Sciatic nerve (tissue), 2 donors: Measurements from ENCODE around the gene FAM168A. TPM values are rescaled to one million over a fixed set of nuclear protein-coding genes. Genes with fewer than 3 reads are reported as not detected.

Experiments used
- ATAC-seq: fragments of 200-7000 bp; cut with Tn5 transposase; one replicate; pipeline ENCODE4 v1.9.1; 2020; ENCODE audit warnings: mild to moderate bottlenecking, moderate library complexity
- DNase-seq: peaks from one replicate; pipeline ENCODE4 v3.0.0-alpha.2; 2020; ENCODE audit warnings: low spot score
- intact Hi-C: fragments of 100-400 bp; cut with DNase I; formaldehyde crosslinking; loops from one replicate; pipeline ENCODE4 v1.14.2; 2022
- total RNA-seq: library from RNA; stranded (reverse); fragmentation: NEBNext Ultra II Directional; extraction: Animal tissue kit (Norgen Biotek cat#: 25700); gene quantifications from one replicate; pipeline ENCODE4 v1.2.1, GENCODE V29; 2021
- donor health status: DM: no; HTN: no; CAD: no.
- donor health status: DM: no; HTN: no; CAD: no.

The FAM168A gene
- total RNA-seq, 1 donor from 2014 or later, result 52.2 TPM

- intact Hi-C loops, result no loop called here
- ATAC-seq, result no peak
Measured at GRCh38 chr11:73566422-73566821, 31.5 kb downstream of the FAM168A start.

GRCh38 chr11:73565804-73566203 is 32.1 kb downstream of the FAM168A start:
- DNase-seq (no peak), ATAC-seq (no peak)
- intact Hi-C loops, result no loop called here

More at GRCh38 chr11:73566422-73566821, 31.5 kb downstream of the FAM168A start:
- DNase-seq, result no peak

- DNase-seq, result no peak
- intact Hi-C loops, result no loop called here
- ATAC-seq, result no peak
Measured at GRCh38 chr11:73564903-73565302, 33.0 kb downstream of the FAM168A start.

- no peak for DNase-seq
- no peak for ATAC-seq
- intact Hi-C loops, result no loop called here
Measured at GRCh38 chr11:73563539-73564200, 34.2 kb downstream of the FAM168A start.

- no peak for ATAC-seq
- DNase-seq, result no peak
- intact Hi-C loops, result no loop called here
Measured at GRCh38 chr11:73559743-73560142, 38.2 kb downstream of the FAM168A start.

- ATAC-seq (no peak), DNase-seq (no peak)
- intact Hi-C loops, result no loop called here
Measured at GRCh38 chr11:73556966-73557365, 40.9 kb downstream of the FAM168A start.

GRCh38 chr11:73555615-73556014 is 42.3 kb downstream of the FAM168A start:
- intact Hi-C loops, result no loop called here
- DNase-seq (no peak), ATAC-seq (no peak)

- ATAC-seq, result no peak
Measured at GRCh38 chr11:73554671-73555320, 43.1 kb downstream of the FAM168A start.

GRCh38 chr11:73553266-73553665 is 44.6 kb downstream of the FAM168A start:
- DNase-seq, result no peak
- intact Hi-C loops, result no loop called here
- ATAC-seq, result no peak

More at GRCh38 chr11:73554671-73555320, 43.1 kb downstream of the FAM168A start:
- DNase-seq, result no peak
- intact Hi-C loops, result no loop called here

- ATAC-seq, result no peak
- intact Hi-C loops, result no loop called here
- DNase-seq, result no peak
Measured at GRCh38 chr11:73551677-73552076, 46.2 kb downstream of the FAM168A start.

GRCh38 chr11:73549376-73549775 is 48.5 kb downstream of the FAM168A start:
- intact Hi-C loops, result no loop called here
- no peak for DNase-seq
- no peak for ATAC-seq

- DNase-seq (no peak), ATAC-seq (no peak)
- intact Hi-C loops, result no loop called here
Measured at GRCh38 chr11:73547706-73548595, 50.0 kb downstream of the FAM168A start.

GRCh38 chr11:73542175-73542574 is 55.7 kb downstream of the FAM168A start:
- no peak for ATAC-seq
- intact Hi-C loops, result no loop called here
- no peak for DNase-seq

GRCh38 chr11:73539506-73540084 is 58.3 kb downstream of the FAM168A start:
- ATAC-seq (no peak), DNase-seq (no peak)
- intact Hi-C loops, result no loop called here

- DNase-seq (no peak), ATAC-seq (no peak)
- intact Hi-C loops, result no loop called here
Measured at GRCh38 chr11:73538381-73538872, 59.5 kb downstream of the FAM168A start.

GRCh38 chr11:73537969-73538368 is 59.9 kb downstream of the FAM168A start:
- DNase-seq (no peak), ATAC-seq (no peak)
- intact Hi-C loops, result no loop called here

- no peak for DNase-seq
- intact Hi-C loops, result no loop called here
- ATAC-seq, result no peak
Measured at GRCh38 chr11:73536961-73537360, 61.0 kb downstream of the FAM168A start.

GRCh38 chr11:73532310-73532709 is 65.6 kb downstream of the FAM168A start:
- intact Hi-C loops, result no loop called here
- ATAC-seq (no peak), DNase-seq (no peak)

GRCh38 chr11:73531386-73531785 is 66.5 kb downstream of the FAM168A start:
- ATAC-seq (no peak), DNase-seq (no peak)
- intact Hi-C loops, result no loop called here
